HG03097 (cell line): ENCODE measurements around the gene KCNH6.

ENCODE experiments used
- ATAC-seq: cut with Tn5 transposase; IDR thresholded peaks from one replicate; pipeline ENCODE4 v1.9.1; 2021; ENCODE audit not compliant: unreplicated experiment, low FRiP score

The KCNH6 gene

GRCh38 chr17:63511331-63511730, 11.8 kb upstream of the KCNH6 start:
- ATAC-seq, result no peak

- no peak for ATAC-seq
Observed at GRCh38 chr17:63512388-63512787, 10.8 kb upstream of the KCNH6 start.

- ATAC-seq, result no peak
Observed at GRCh38 chr17:63512896-63513644, 10.1 kb upstream of the KCNH6 start.

GRCh38 chr17:63514477-63514876, 8.7 kb upstream of the KCNH6 start:
- ATAC-seq, result no peak

- no peak for ATAC-seq
Observed at GRCh38 chr17:63514974-63515373, 8.2 kb upstream of the KCNH6 start.

GRCh38 chr17:63515426-63515825, 7.7 kb upstream of the KCNH6 start:
- no peak for ATAC-seq

- ATAC-seq, result no peak
Observed at GRCh38 chr17:63516910-63517824, 6.0 kb upstream of the KCNH6 start.

GRCh38 chr17:63517825-63518534, 5.2 kb upstream of the KCNH6 start:
- ATAC-seq, result no peak

GRCh38 chr17:63519116-63519881, 3.9 kb upstream of the KCNH6 start:
- ATAC-seq, result no peak

- no peak for ATAC-seq
Observed at GRCh38 chr17:63519972-63520882, 2.9 kb upstream of the KCNH6 start.

- no peak for ATAC-seq
Observed at GRCh38 chr17:63524051-63524450, 893 bp downstream of the KCNH6 start.

- no peak for ATAC-seq
Observed at GRCh38 chr17:63525190-63525946, 2.2 kb downstream of the KCNH6 start.

- ATAC-seq, result no peak
Observed at GRCh38 chr17:63526861-63527260, 3.7 kb downstream of the KCNH6 start.

GRCh38 chr17:63528183-63528582, 5.0 kb downstream of the KCNH6 start:
- ATAC-seq, result no peak

- ATAC-seq, result no peak
Observed at GRCh38 chr17:63529711-63530556, 6.8 kb downstream of the KCNH6 start.

- no peak for ATAC-seq
Observed at GRCh38 chr17:63530557-63531021, 7.4 kb downstream of the KCNH6 start.
